OCI-LY3 (cell line): Measurements from ENCODE around the gene N4BP2.

Source experiments
- H2AFZ ChIP-seq: fragments of 200-600, 300-600 bp; shearing (Covaris generic); 2 replicates; pipeline ENCODE4 v1.6.0; 2014; ENCODE audit warnings: antibody characterized with exemption, low read depth, low read length
- H3K27ac ChIP-seq: fragments of 200-600, 300-600 bp; sonication (generic); 2 replicates; pipeline ENCODE4 v1.5.1; 2014; ENCODE audit warnings: mild to moderate bottlenecking, low read length, moderate library complexity, mixed read lengths
- H3K27me3 ChIP-seq: fragments of 200-600, 300-600 bp; sonication (generic); 2 replicates; pipeline ENCODE4 v1.6.1; 2014; ENCODE audit warnings: low read depth, low read length, mixed read lengths
- H3K36me3 ChIP-seq: fragments of 200-600, 300-600 bp; sonication (generic); replicated peaks from 2 replicates; pipeline ENCODE3; 2014; ENCODE audit warnings: low read depth, low read length, mixed read lengths
- H3K4me1 ChIP-seq: fragments of 300-600, 200-600 bp; sonication (generic); 2 replicates; pipeline ENCODE4 v1.6.1; 2014; ENCODE audit warnings: low read length, mixed read lengths
- H3K4me2 ChIP-seq: fragments of 200-600, 300-600 bp; sonication (generic); 2 replicates; pipeline ENCODE4 v1.6.1; 2014; ENCODE audit warnings: low read length, mixed read lengths
- H3K4me3 ChIP-seq: fragments of 300-600, 200-600 bp; sonication (generic); 2 replicates; pipeline ENCODE4 v1.5.1; 2014; ENCODE audit warnings: antibody characterized with exemption, mild to moderate bottlenecking, low read length, moderate library complexity
- H3K79me2 ChIP-seq: fragments of 300-600, 200-600 bp; shearing (Covaris generic); 2 replicates; pipeline ENCODE4 v1.6.1; 2014; ENCODE audit warnings: mild to moderate bottlenecking, low read length, mixed read lengths
- H3K9ac ChIP-seq: fragments of 300-600, 200-600 bp; shearing (Covaris generic); 2 replicates; pipeline ENCODE4 v1.6.0; 2014; ENCODE audit warnings: mild to moderate bottlenecking, low read length, moderate library complexity
- H3K9me3 ChIP-seq: fragments of 200-600, 300-600 bp; shearing (Covaris generic); 2 replicates; pipeline ENCODE4 v1.6.1; 2014; ENCODE audit warnings: low read length, mixed read lengths; ENCODE audit not compliant: insufficient read depth
- H4K20me1 ChIP-seq: fragments of 200-600, 300-600 bp; sonication (generic); 2 replicates; pipeline ENCODE4 v1.6.1; 2016; ENCODE audit warnings: low read length, mixed read lengths; ENCODE audit not compliant: insufficient read depth
- EZH2phosphoT487 ChIP-seq: fragments of 200-600 bp; shearing (Covaris generic); IDR thresholded peaks from 2 replicates; pipeline ENCODE4 v1.6.1; 2018; ENCODE audit warnings: antibody characterized with exemption, mixed run types, low read depth
- TF ChIP-seq, protein P1 (sequence below): fragments of 200-600, 300-600 bp; sonication (generic); IDR thresholded peaks from 2 replicates; pipeline ENCODE4 v1.5.1; 2014; ENCODE audit warnings: antibody characterized with exemption, low read length, low read depth

The N4BP2 gene

DNA sequence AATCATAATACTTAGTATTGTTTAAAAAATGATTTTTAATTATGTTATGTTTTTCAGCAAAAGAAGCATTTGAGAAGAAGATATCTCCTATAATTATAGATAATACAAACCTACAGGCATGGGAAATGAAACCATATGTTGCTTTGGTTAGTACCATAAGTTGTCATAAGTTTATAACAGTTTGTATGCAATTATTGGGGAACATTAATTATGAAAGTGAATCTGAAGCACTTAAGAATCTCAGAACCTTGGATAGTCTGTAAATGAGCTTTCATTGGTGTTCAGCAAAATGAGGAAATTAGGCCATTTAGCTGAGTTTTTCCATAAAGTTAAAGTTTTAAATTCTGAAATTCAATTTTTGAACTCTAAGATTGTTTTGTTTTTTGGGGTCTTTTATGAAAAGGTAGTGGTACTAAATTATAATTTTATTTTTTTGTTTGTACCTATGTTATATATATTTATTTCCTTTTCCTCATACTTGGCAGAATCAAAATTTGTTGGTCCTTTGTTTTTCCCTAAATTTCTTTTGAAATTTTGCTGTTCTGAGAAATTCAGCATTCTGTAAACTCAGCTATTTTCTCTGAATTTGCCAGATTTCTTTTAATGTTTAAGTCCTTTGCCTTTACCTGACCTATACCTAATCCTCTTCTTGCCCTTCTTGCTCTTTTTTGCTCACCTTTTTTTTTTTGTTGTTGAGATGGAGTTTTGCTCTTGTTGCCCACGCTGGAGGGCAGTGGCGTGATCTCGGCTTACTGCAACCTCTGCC is 55.6 kb downstream of the N4BP2 start:
- TF ChIP-seq, protein P1, sequence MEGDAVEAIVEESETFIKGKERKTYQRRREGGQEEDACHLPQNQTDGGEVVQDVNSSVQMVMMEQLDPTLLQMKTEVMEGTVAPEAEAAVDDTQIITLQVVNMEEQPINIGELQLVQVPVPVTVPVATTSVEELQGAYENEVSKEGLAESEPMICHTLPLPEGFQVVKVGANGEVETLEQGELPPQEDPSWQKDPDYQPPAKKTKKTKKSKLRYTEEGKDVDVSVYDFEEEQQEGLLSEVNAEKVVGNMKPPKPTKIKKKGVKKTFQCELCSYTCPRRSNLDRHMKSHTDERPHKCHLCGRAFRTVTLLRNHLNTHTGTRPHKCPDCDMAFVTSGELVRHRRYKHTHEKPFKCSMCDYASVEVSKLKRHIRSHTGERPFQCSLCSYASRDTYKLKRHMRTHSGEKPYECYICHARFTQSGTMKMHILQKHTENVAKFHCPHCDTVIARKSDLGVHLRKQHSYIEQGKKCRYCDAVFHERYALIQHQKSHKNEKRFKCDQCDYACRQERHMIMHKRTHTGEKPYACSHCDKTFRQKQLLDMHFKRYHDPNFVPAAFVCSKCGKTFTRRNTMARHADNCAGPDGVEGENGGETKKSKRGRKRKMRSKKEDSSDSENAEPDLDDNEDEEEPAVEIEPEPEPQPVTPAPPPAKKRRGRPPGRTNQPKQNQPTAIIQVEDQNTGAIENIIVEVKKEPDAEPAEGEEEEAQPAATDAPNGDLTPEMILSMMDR: no peak
- no peak for TF ChIP-seq EZH2phosphoT487
- Histone ChIP-seq H2AFZ (no peak overlapping the region), H3K4me1 (no peaks in the 10 kb centered on the region), H3K9ac (no peak overlapping the region), H3K36me3 (no peaks in the 10 kb centered on the region), H3K27ac (no peak overlapping the region), H3K4me2 (no peak overlapping the region), H3K4me3 (no peak overlapping the region), H3K9me3 (no peaks in the 10 kb centered on the region), H4K20me1 (no peaks in the 10 kb centered on the region), H3K27me3 (no peaks in the 10 kb centered on the region), H3K79me2 (no peaks in the 10 kb centered on the region)

DNA sequence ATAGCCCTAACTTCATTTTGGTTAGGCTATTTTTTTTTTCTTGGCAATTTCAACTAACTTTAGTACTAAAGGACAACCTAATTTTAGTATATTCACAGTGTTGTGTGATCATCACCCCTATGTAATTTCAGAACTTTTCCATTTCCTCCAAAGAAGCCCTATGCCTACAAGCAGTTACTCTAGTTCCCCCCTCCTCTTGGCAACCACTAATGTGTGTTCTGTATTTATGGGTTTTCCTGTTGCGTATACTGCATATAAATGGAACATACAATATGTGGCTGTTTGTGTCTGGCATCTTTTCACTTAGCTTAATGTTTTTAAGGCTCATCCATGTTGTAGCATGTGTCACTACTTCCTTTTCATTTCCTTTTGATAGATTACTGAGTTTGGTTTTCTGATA is 57.6 kb downstream of the N4BP2 start:
- H3K9me3 ChIP-seq: no peaks in the 10 kb centered on the region
- H3K27me3 ChIP-seq: no peaks in the 10 kb centered on the region
- H3K4me2 ChIP-seq: no peak overlapping the region
- H3K4me1 ChIP-seq: no peaks in the 10 kb centered on the region
- H3K36me3 ChIP-seq: peaks cover 2% of the 10 kb centered on the region
- no peak overlapping the region for H3K4me3 ChIP-seq
- H3K27ac ChIP-seq: no peak overlapping the region
- H3K9ac ChIP-seq: no peak overlapping the region
- H4K20me1 ChIP-seq: no peaks in the 10 kb centered on the region
- H2AFZ ChIP-seq: no peak overlapping the region
- TF ChIP-seq, protein P1: no peak
- no peak for TF ChIP-seq EZH2phosphoT487
- H3K79me2 ChIP-seq: no peaks in the 10 kb centered on the region

DNA sequence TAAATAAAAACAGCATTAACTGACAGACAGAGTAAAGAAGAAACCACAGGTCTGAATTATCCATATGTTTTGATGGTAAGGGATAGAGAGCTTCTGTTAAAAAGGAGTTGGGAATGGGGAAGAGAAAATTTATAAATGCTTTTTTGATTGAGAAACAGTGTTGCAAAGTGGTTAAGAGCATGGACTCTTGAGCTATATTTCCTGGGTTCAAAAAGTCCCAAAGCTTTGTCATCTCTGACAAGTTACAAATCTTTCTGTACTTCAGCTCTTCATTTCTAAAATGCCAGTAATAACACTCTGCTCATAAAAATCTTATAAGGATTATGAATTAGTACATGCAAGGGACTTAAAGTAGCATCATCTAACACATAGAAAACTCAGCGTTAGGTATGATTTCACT is 62.2 kb downstream of the N4BP2 start:
- no peaks in the 10 kb centered on the region for H4K20me1 ChIP-seq

DNA sequence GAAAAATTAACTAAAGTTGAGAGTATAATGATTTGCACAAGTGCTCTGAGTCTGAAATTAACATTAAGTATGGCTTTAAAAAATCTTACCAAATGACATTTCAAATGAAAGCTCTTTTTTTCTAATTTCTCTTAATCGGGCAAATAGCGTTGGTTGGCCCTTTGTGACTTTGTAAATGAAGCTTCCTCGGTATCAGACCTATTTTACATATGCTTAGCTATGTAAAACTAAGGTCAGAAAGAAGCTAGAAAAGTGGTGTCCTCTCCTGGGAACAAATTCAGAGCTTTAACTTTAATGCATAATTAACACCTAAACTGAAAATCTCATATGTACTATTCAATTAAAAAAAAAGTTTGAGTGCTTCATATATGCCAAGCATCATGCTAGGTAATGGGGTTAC is 62.7 kb downstream of the N4BP2 start:
- H3K4me2 ChIP-seq: no peak overlapping the region
- peaks cover 12% of the 10 kb centered on the region for H3K4me1 ChIP-seq
- H4K20me1 ChIP-seq: no peaks in the 10 kb centered on the region
- no peaks in the 10 kb centered on the region for H3K27me3 ChIP-seq
- no peak overlapping the region for H3K4me3 ChIP-seq
- no peak overlapping the region for H2AFZ ChIP-seq
- H3K9me3 ChIP-seq: no peaks in the 10 kb centered on the region
- peaks cover 6% of the 10 kb centered on the region for H3K36me3 ChIP-seq
- no peak overlapping the region for H3K9ac ChIP-seq
- H3K79me2 ChIP-seq: no peaks in the 10 kb centered on the region
- TF ChIP-seq, protein P1: no peak
- no peak for TF ChIP-seq EZH2phosphoT487
- H3K27ac ChIP-seq: no peak overlapping the region

More for the DNA sequence above, 62.2 kb downstream of the N4BP2 start:
- Histone ChIP-seq H3K79me2 (no peaks in the 10 kb centered on the region), H3K27me3 (no peaks in the 10 kb centered on the region), H3K9me3 (no peaks in the 10 kb centered on the region), H3K27ac (no peak overlapping the region), H3K4me1 (peaks cover 12% of the 10 kb centered on the region), H3K36me3 (peaks cover 6% of the 10 kb centered on the region), H3K4me3 (no peak overlapping the region), H3K9ac (no peak overlapping the region), H2AFZ (no peak overlapping the region), H3K4me2 (no peak overlapping the region)
- TF ChIP-seq EZH2phosphoT487: no peak
- TF ChIP-seq, protein P1: no peak
